Right atrium auricular region (tissue), 2 donors: ENCODE data around the gene TNFAIP3. TPM values are rescaled to one million over a fixed set of nuclear protein-coding genes. Genes with fewer than 3 reads are reported as not detected.

Experiments used
- DNase-seq: peaks from one replicate; pipeline ENCODE4 v3.0.0-alpha.2; 2019; ENCODE audit warnings: low spot score
- H3K27ac ChIP-seq, 2 donors: fragments of 200-600 bp; sonication (generic); 1 replicate in 1 of 2; 2 replicates in 1 of 2; pipeline ENCODE4 v1.5.1; 2016 to 2019
- H3K27me3 ChIP-seq, 2 donors: fragments of 200-600 bp; sonication (generic); one replicate each; pipeline versions ENCODE4 v1.5.1 to v1.6.0; 2017 to 2019
- H3K36me3 ChIP-seq: fragments of 200-600 bp; sonication (generic); one replicate; pipeline ENCODE4 v1.5.1; 2016
- H3K4me1 ChIP-seq, 2 donors: fragments of 200-600 bp; sonication (generic); one replicate each; pipeline versions ENCODE4 v1.5.1 to v1.6.0; 2017 to 2019
- H3K4me3 ChIP-seq, 2 donors: fragments of 200-600 bp; sonication (generic); 1 replicate in 1 of 2; 2 replicates in 1 of 2; pipeline ENCODE4 v1.5.1; 2017 to 2019; ENCODE audit warnings: mild to moderate bottlenecking in 1 of 2, moderate library complexity in 1 of 2
- H3K9me3 ChIP-seq, 2 donors: fragments of 200-600 bp; sonication (generic); one replicate each; pipeline ENCODE4 v1.5.1; 2019
- CTCF ChIP-seq, 2 donors: fragments of 200-600 bp; sonication (generic); IDR thresholded peaks; one replicate each; pipeline ENCODE4 v1.5.1; 2019; ENCODE audit warnings: antibody characterized with exemption in 2 of 2
- total RNA-seq, 2 donors: library from RNA; depleted of rRNA; stranded (reverse); fragments of >200 nt; gene quantifications; one replicate each; pipeline ENCODE4 v1.1.0, GENCODE V29; 2016

The TNFAIP3 gene
- total RNA-seq, 2 donors from 2014 or later = 8.5 to 14.5 TPM

DNA sequence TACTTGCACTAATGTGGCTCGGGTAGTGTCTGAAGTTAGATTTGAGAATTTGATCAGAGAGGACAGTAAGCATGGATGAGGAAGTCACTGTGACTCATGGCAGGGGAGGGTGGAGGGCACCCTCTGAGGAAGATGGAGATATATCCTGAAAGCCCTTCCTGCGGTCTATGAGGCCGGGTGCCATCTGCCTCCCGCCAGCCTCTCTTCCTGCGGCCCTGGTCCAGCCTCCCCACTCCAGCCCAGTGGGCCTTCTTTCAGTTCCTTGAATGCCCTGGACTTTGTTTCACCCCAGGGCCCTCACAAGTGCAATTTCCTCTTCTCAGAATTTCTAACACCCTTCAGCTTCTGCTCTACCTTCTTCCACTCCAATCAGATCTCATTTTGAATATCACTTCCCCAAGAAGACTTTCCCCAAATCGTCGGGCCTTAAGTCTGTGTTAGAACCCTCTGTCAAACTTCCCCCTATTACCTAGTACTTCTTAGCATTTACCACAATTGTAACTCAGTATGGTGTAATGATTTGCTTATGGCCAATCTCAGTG is 20.2 kb upstream of the TNFAIP3 start:
- DNase-seq = no peak
- no peaks in the 10 kb centered on the region for H3K4me1 ChIP-seq

GRCh38 chr6:137847748-137848147 is 19.3 kb upstream of the TNFAIP3 start:
- H3K36me3 ChIP-seq = no peaks in the 10 kb centered on the region
- DNase-seq = no peak
- no peak for TF ChIP-seq CTCF (IDR thresholded peaks at IDR 0.05)
- H3K27ac ChIP-seq = no peak overlapping the region
- H3K9me3 ChIP-seq = no peaks in the 10 kb centered on the region
- no peak overlapping the region for H3K4me3 ChIP-seq
- H3K4me1 ChIP-seq = no peaks in the 10 kb centered on the region
- no peaks in the 10 kb centered on the region for H3K27me3 ChIP-seq

More for the DNA sequence above, 20.2 kb upstream of the TNFAIP3 start:
- no peak for TF ChIP-seq CTCF (IDR thresholded peaks at IDR 0.05)
- Histone ChIP-seq H3K9me3 (no peaks in the 10 kb centered on the region), H3K4me3 (no peak overlapping the region), H3K36me3 (no peaks in the 10 kb centered on the region), H3K27me3 (no peaks in the 10 kb centered on the region), H3K27ac (no peak overlapping the region)

- Histone ChIP-seq H3K4me1 (no peaks in the 10 kb centered on the region), H3K27me3 (no peaks in the 10 kb centered on the region), H3K4me3 (no peak overlapping the region), H3K9me3 (no peaks in the 10 kb centered on the region), H3K36me3 (no peaks in the 10 kb centered on the region), H3K27ac (no peak overlapping the region)
- DNase-seq = no peak
- no peak for TF ChIP-seq CTCF (IDR thresholded peaks at IDR 0.05)
Measured at GRCh38 chr6:137848672-137849071, 18.4 kb upstream of the TNFAIP3 start.

GRCh38 chr6:137849181-137849980 is 17.7 kb upstream of the TNFAIP3 start:
- H3K4me1 ChIP-seq = no peaks in the 10 kb centered on the region
- no peak for DNase-seq
- H3K9me3 ChIP-seq = no peaks in the 10 kb centered on the region
- no peak for TF ChIP-seq CTCF (IDR thresholded peaks at IDR 0.05)
- no peak overlapping the region for H3K27ac ChIP-seq
- H3K27me3 ChIP-seq = no peaks in the 10 kb centered on the region
- no peak overlapping the region for H3K4me3 ChIP-seq
- H3K36me3 ChIP-seq = no peaks in the 10 kb centered on the region

GRCh38 chr6:137849981-137850714 is 16.9 kb upstream of the TNFAIP3 start:
- Histone ChIP-seq H3K4me3 (no peak overlapping the region), H3K9me3 (no peaks in the 10 kb centered on the region), H3K27ac (no peak overlapping the region), H3K27me3 (no peaks in the 10 kb centered on the region), H3K4me1 (no peaks in the 10 kb centered on the region), H3K36me3 (no peaks in the 10 kb centered on the region)
- no peak for TF ChIP-seq CTCF (IDR thresholded peaks at IDR 0.05)
- no peak for DNase-seq
